ENCODE data around the gene FRMD8. TPM values are rescaled to one million over a fixed set of nuclear protein-coding genes. Genes with fewer than 3 reads are reported as not detected.

FRMD8 gene
- total RNA-seq, 2 donors from 2014 or later: 36.1 to 106 TPM

DNA sequence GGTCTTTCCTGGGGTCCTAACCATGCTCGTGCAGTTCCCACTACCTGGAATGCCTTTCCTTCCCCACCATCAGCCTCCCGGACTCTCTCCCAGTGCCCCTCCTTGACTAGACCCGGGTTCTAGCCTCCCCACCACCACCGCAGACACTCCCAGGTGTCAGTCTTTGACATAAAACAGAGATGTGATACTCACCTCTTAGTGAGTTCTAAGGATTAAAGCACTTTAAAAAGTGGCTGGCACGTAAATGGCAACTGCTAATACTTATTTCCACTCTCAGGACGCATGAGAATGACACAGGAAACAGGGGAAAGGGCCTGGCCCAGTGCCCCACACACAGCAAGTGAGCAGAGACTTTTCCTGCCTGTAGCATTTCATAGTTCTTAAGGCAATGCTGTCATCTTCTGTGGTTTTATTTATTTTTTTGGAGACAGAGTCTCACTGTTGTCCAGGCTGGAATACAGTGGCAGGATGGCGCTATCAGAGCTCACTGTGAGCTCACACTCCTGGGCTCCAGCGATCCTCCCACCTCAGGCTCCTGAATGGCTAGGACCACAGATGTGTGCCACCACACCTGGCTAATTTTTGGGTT, 2.0 kb upstream of the FRMD8 start:
- no peaks in the 10 kb centered on the region for H3K9me3 ChIP-seq
- peaks cover 9% of the 10 kb centered on the region for H3K4me1 ChIP-seq (replicated peaks)
- H3K27me3 ChIP-seq (replicated peaks; ENCODE audit: insufficient read depth): no peaks in the 10 kb centered on the region
- intact Hi-C loops (cut with DNase I): no loop called here
- WGBS: 80% methylated on average over 8 of the region's 8 CpGs
- H3K27ac ChIP-seq: peak overlapping the region; percentile 95 to 98
- no peak for DNase-seq (ENCODE audit: low spot score)
- no peak overlapping the region for H3K4me3 ChIP-seq
- no peaks in the 10 kb centered on the region for H3K36me3 ChIP-seq
- TF ChIP-seq POLR2AphosphoS5 (IDR thresholded peaks at IDR 0.05): no peak
- TF ChIP-seq POLR2A (IDR thresholded peaks at IDR 0.05): no peak
- TF ChIP-seq CTCF (IDR thresholded peaks at IDR 0.05): no peak

GRCh38 chr11:65388731-65389130, 2.3 kb downstream of the FRMD8 start:
- Histone ChIP-seq H3K27ac (peak overlapping the region in 1 of 2 donors; percentile 18), H3K4me3 (no peak overlapping the region), H3K4me1 (replicated peaks) (peaks cover 13% of the 10 kb centered on the region), H3K9me3 (no peaks in the 10 kb centered on the region), H3K27me3 (replicated peaks; ENCODE audit: insufficient read depth) (no peaks in the 10 kb centered on the region), H3K36me3 (no peaks in the 10 kb centered on the region)
- DNase-seq (ENCODE audit: low spot score): no peak
- no peak for TF ChIP-seq POLR2AphosphoS5 (IDR thresholded peaks at IDR 0.05)
- no peak for TF ChIP-seq POLR2A (IDR thresholded peaks at IDR 0.05)
- TF ChIP-seq CTCF (IDR thresholded peaks at IDR 0.05): no peak
- intact Hi-C loops (cut with DNase I): no loop called here
- 97% methylated on average over 4 of the region's 4 CpGs for WGBS

- TF ChIP-seq POLR2AphosphoS5 (IDR thresholded peaks at IDR 0.05) (no peak), CTCF (IDR thresholded peaks at IDR 0.05) (no peak), POLR2A (IDR thresholded peaks at IDR 0.05) (no peak)
- H3K4me3 ChIP-seq: no peak overlapping the region
- H3K27ac ChIP-seq: peak overlapping the region in 1 of 2 donors; percentile 73
- no peaks in the 10 kb centered on the region for H3K9me3 ChIP-seq
- no peaks in the 10 kb centered on the region for H3K27me3 ChIP-seq (replicated peaks; ENCODE audit: insufficient read depth)
- H3K4me1 ChIP-seq (replicated peaks): peaks cover 13% of the 10 kb centered on the region
- intact Hi-C loops (cut with DNase I): no loop called here
- no peak for DNase-seq (ENCODE audit: low spot score)
- 86% methylated on average over 20 of the region's 20 CpGs for WGBS
- no peaks in the 10 kb centered on the region for H3K36me3 ChIP-seq
These were observed 3.0 kb downstream of the FRMD8 start for GRCh38 chr11:65389294-65389980.

DNA sequence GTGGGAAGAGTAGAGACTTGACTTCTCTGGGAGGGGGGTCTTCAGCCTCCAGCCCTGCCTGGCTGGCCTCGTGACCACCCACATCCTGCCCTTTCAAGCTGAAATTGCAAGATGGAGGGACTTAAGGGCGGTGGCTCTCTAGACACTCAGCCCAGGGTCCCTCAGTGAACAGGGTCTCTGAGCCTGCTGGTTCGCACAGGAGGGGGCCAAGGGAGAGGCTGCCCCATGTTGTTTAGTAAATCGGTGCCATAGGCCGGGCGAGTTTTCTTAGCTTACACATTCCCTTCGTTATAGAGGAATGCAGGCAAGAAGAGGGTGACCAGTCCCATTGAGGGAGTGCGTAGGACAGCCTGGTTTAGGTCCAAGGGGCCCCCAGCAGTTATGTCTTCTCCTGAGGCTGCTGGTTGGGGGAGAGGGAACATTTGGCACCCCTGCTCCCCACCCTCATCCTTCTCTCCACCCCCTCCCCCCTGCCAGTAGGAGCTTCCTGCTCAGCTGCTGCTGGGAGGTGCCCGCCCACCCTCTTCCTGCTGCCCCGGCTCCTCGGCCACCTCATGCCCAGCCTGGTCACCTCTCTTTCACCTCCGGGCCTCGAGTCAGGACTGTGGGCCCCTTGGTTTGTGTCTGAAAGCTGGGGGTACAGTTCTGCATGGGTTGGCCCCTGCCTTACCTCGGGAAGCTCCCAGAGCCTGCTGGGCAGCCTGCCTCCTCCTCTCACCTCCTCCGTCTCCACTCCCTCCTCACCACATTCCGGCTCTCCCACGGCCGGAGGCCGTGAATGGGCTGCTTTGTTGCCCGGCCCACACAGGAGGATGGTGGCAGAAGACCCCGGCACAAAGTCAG, 3.9 kb downstream of the FRMD8 start:
- Histone ChIP-seq H3K4me3 (no peak overlapping the region), H3K4me1 (replicated peaks) (peaks cover 13% of the 10 kb centered on the region), H3K27ac (peak overlapping the region; percentile 71 to 73), H3K36me3 (no peaks in the 10 kb centered on the region), H3K9me3 (no peaks in the 10 kb centered on the region), H3K27me3 (replicated peaks; ENCODE audit: insufficient read depth) (no peaks in the 10 kb centered on the region)
- 49% methylated on average over 21 of the region's 21 CpGs for WGBS
- TF ChIP-seq POLR2AphosphoS5 (IDR thresholded peaks at IDR 0.05) (no peak), CTCF (IDR thresholded peaks at IDR 0.05) (no peak), POLR2A (IDR thresholded peaks at IDR 0.05) (no peak)
- DNase-seq (ENCODE audit: low spot score): no peak
- intact Hi-C loops (cut with DNase I): no loop called here
